H1 (cell line): ENCODE results near the gene AIM2. TPM values are rescaled to one million over a fixed set of nuclear protein-coding genes. Genes with fewer than 3 reads are reported as not detected.

Source experiments
- BRCA1 ChIP-seq: IDR thresholded peaks from 2 replicates; pipeline ENCODE4 v1.6.1; 2012; ENCODE audit warnings: low read depth, low read length, improper control_type of control experiment
- CHD1 ChIP-seq: IDR thresholded peaks from 2 replicates; pipeline ENCODE4 v1.6.1; 2012; ENCODE audit warnings: low read depth, low read length, improper control_type of control experiment
- CREB1 ChIP-seq: IDR thresholded peaks from 2 replicates; pipeline ENCODE4 v1.6.1; 2012; ENCODE audit warnings: inconsistent platforms
- HDAC6 ChIP-seq: IDR thresholded peaks from one replicate; pipeline ENCODE4 v1.7.1; 2012; ENCODE audit warnings: low read depth, mild to moderate bottlenecking, inconsistent platforms, low read length, moderate library complexity
- JUND ChIP-seq: IDR thresholded peaks from 2 replicates; pipeline ENCODE4 v1.6.1; 2011; ENCODE audit warnings: mild to moderate bottlenecking, improper control_type of control experiment, low read length
- PHF8 ChIP-seq: fragments of 200-600 bp; sonication (generic); conservative IDR thresholded peaks from 2 replicates; pipeline ENCODE4 v1.7.1; 2012; ENCODE audit warnings: low read depth, mild to moderate bottlenecking, inconsistent platforms, low read length, moderate library complexity
- POLR2A ChIP-seq, 2 experiments: IDR thresholded peaks; 1 replicate in 1 of 2; 2 replicates in 1 of 2; pipeline ENCODE4 v1.6.1; 2011; ENCODE audit warnings: low read depth in 2 of 2, low read length in 2 of 2, mild to moderate bottlenecking in 2 of 2; ENCODE audit errors: control extremely low read depth in 1 of 2
- POU5F1 ChIP-seq: IDR thresholded peaks from 2 replicates; pipeline ENCODE4 v1.6.1; 2011; ENCODE audit warnings: low read depth, mild to moderate bottlenecking, low read length, moderate library complexity
- RBBP5 ChIP-seq: IDR thresholded peaks from 2 replicates; pipeline ENCODE4 v1.7.1; 2012; ENCODE audit warnings: low read depth, mild to moderate bottlenecking, inconsistent platforms, low read length, moderate library complexity, borderline replicate concordance
- RFX5 ChIP-seq: IDR thresholded peaks from 2 replicates; pipeline ENCODE4 v1.6.1; 2011; ENCODE audit warnings: low read depth, low read length, improper control_type of control experiment, borderline replicate concordance
- SIX5 ChIP-seq: IDR thresholded peaks from 2 replicates; pipeline ENCODE4 v1.6.1; 2011; ENCODE audit warnings: mild to moderate bottlenecking, low read depth, low read length
- SUZ12 ChIP-seq: fragments of 200-600 bp; sonication (generic); IDR thresholded peaks from 2 replicates; pipeline ENCODE4 v1.6.1; 2012; ENCODE audit warnings: mild to moderate bottlenecking, inconsistent platforms, low read length, moderate library complexity, mixed read lengths
- TCF12 ChIP-seq: IDR thresholded peaks from 2 replicates; pipeline ENCODE4 v1.6.1; 2011; ENCODE audit warnings: low read depth, mild to moderate bottlenecking, low read length
- polyA plus RNA-seq, 7 experiments: library from polyadenylated mRNA; depleted of rRNA in 3 of 7; stranded (reverse) in 5 of 7; unstranded in 2 of 7; fragments of >200 nt in 5 of 7; fragments of 200-250 nt in 2 of 7; gene quantifications; 1 replicate in 5 of 7; 2 replicates in 1 of 7; 4 replicates in 1 of 7; pipeline versions ENCODE4 v1.2.1 to v1.2.3, GENCODE V29; 2011 to 2013; ENCODE audit warnings: missing spikeins in 2 of 7, mixed read lengths in 2 of 7
- total RNA-seq: library from RNA; stranded (reverse); fragmentation: NEBNext Ultra II Directional; extraction: Animal tissue kit (Norgen Biotek cat#: 25700); gene quantifications from 2 replicates; pipeline ENCODE4 v1.2.1, GENCODE V29; 2021
- TF ChIP-seq, protein P1 (sequence below): fragments of 300-600 bp; sonication (generic); IDR thresholded peaks from 2 replicates; pipeline ENCODE4 v1.7.1; 2012; ENCODE audit warnings: low read length, moderate library complexity, mild to moderate bottlenecking, inconsistent platforms; ENCODE audit not compliant: insufficient replicate concordance

AIM2 gene
- total and polyA plus RNA-seq, 2 of the 8 experiments (the other 6 are each of a cell fraction or from before 2014, with no cell fraction given), result 0.21 to 2.1 TPM

DNA sequence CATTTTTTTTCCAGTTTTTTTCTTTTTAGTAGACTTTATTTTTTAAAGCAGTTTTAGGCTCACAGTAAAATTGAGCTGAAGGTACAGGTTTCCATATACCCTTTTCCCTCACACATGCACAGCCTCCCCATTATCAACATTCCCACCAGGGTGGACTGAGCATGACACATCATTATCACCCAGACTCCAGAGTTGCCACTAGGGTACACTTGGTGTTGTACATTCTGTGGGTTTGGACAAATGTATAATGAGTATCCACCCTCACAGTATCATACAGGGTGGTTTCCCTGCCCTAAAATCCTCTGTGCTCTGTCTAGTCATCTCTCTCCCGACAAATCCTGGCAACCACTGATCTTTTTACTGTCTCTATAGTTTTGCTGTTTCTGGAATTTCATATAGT lies 3.0 kb upstream of the AIM2 start (continued):
- TF ChIP-seq, protein P1, sequence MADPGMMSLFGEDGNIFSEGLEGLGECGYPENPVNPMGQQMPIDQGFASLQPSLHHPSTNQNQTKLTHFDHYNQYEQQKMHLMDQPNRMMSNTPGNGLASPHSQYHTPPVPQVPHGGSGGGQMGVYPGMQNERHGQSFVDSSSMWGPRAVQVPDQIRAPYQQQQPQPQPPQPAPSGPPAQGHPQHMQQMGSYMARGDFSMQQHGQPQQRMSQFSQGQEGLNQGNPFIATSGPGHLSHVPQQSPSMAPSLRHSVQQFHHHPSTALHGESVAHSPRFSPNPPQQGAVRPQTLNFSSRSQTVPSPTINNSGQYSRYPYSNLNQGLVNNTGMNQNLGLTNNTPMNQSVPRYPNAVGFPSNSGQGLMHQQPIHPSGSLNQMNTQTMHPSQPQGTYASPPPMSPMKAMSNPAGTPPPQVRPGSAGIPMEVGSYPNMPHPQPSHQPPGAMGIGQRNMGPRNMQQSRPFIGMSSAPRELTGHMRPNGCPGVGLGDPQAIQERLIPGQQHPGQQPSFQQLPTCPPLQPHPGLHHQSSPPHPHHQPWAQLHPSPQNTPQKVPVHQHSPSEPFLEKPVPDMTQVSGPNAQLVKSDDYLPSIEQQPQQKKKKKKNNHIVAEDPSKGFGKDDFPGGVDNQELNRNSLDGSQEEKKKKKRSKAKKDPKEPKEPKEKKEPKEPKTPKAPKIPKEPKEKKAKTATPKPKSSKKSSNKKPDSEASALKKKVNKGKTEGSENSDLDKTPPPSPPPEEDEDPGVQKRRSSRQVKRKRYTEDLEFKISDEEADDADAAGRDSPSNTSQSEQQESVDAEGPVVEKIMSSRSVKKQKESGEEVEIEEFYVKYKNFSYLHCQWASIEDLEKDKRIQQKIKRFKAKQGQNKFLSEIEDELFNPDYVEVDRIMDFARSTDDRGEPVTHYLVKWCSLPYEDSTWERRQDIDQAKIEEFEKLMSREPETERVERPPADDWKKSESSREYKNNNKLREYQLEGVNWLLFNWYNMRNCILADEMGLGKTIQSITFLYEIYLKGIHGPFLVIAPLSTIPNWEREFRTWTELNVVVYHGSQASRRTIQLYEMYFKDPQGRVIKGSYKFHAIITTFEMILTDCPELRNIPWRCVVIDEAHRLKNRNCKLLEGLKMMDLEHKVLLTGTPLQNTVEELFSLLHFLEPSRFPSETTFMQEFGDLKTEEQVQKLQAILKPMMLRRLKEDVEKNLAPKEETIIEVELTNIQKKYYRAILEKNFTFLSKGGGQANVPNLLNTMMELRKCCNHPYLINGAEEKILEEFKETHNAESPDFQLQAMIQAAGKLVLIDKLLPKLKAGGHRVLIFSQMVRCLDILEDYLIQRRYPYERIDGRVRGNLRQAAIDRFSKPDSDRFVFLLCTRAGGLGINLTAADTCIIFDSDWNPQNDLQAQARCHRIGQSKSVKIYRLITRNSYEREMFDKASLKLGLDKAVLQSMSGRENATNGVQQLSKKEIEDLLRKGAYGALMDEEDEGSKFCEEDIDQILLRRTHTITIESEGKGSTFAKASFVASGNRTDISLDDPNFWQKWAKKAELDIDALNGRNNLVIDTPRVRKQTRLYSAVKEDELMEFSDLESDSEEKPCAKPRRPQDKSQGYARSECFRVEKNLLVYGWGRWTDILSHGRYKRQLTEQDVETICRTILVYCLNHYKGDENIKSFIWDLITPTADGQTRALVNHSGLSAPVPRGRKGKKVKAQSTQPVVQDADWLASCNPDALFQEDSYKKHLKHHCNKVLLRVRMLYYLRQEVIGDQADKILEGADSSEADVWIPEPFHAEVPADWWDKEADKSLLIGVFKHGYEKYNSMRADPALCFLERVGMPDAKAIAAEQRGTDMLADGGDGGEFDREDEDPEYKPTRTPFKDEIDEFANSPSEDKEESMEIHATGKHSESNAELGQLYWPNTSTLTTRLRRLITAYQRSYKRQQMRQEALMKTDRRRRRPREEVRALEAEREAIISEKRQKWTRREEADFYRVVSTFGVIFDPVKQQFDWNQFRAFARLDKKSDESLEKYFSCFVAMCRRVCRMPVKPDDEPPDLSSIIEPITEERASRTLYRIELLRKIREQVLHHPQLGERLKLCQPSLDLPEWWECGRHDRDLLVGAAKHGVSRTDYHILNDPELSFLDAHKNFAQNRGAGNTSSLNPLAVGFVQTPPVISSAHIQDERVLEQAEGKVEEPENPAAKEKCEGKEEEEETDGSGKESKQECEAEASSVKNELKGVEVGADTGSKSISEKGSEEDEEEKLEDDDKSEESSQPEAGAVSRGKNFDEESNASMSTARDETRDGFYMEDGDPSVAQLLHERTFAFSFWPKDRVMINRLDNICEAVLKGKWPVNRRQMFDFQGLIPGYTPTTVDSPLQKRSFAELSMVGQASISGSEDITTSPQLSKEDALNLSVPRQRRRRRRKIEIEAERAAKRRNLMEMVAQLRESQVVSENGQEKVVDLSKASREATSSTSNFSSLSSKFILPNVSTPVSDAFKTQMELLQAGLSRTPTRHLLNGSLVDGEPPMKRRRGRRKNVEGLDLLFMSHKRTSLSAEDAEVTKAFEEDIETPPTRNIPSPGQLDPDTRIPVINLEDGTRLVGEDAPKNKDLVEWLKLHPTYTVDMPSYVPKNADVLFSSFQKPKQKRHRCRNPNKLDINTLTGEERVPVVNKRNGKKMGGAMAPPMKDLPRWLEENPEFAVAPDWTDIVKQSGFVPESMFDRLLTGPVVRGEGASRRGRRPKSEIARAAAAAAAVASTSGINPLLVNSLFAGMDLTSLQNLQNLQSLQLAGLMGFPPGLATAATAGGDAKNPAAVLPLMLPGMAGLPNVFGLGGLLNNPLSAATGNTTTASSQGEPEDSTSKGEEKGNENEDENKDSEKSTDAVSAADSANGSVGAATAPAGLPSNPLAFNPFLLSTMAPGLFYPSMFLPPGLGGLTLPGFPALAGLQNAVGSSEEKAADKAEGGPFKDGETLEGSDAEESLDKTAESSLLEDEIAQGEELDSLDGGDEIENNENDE, result no peak
- TF ChIP-seq POLR2A (IDR thresholded peaks at IDR 0.05; ENCODE audit: control extremely low read depth in 1 of 2, low read depth in 2 of 2, low read length in 2 of 2), result no peak
- TF ChIP-seq PHF8, result no peak
- TF ChIP-seq RFX5, result no peak
- no peak for TF ChIP-seq CHD1
- no peak for TF ChIP-seq SIX5
- no peak for TF ChIP-seq POU5F1
- no peak for TF ChIP-seq RBBP5
- no peak for TF ChIP-seq CREB1
- TF ChIP-seq TCF12, result no peak
- no peak for TF ChIP-seq HDAC6
- TF ChIP-seq BRCA1, result no peak
- TF ChIP-seq JUND, result no peak
- no peak for TF ChIP-seq SUZ12
